CD4-positive, alpha-beta memory T cell (primary cell): ENCODE results near the gene LLPH. TPM values are rescaled to one million over a fixed set of nuclear protein-coding genes. Genes with fewer than 3 reads are reported as not detected.
A peak's percentile ranks its signal among the peaks of the same experiment; 100 is the strongest.

ENCODE experiments used
- CTCF ChIA-PET: fragments of 350-600 bp; sonication (Branson Sonifier 250); formaldehyde crosslinking; loops from one replicate; lab custom pipeline; 2021; ENCODE audit warnings: inconsistent platforms; ENCODE audit not compliant: partially characterized antibody; lab: Charles Lee
- POLR2A ChIA-PET: fragments of 350-600 bp; sonication (Branson Sonifier 250); formaldehyde crosslinking; loops from one replicate; lab custom pipeline; 2021; ENCODE audit not compliant: partially characterized antibody; lab: Charles Lee
- DNase-seq, 5 donors: peaks; one replicate each; pipeline versions ENCODE4 v3.0.0 to v3.0.0-alpha.2; 2020 to 2022; ENCODE audit warnings: mixed read lengths in 1 of 5
- H3K27ac ChIP-seq: one replicate; pipeline ENCODE4 v1.7.0; 2013; ENCODE audit warnings: low read depth, low read length
- H3K27me3 ChIP-seq: 2 replicates; pipeline ENCODE4 v1.7.0; 2013; ENCODE audit warnings: mild to moderate bottlenecking, low read length, moderate library complexity; ENCODE audit not compliant: insufficient read depth
- H3K36me3 ChIP-seq: 2 replicates; pipeline ENCODE4 v1.7.0; 2013; ENCODE audit warnings: mild to moderate bottlenecking, low read length, moderate library complexity; ENCODE audit not compliant: insufficient read depth
- H3K4me1 ChIP-seq: 2 replicates; pipeline ENCODE4 v1.7.0; 2013; ENCODE audit warnings: mild to moderate bottlenecking, low read length, moderate library complexity; ENCODE audit not compliant: insufficient read depth
- H3K4me3 ChIP-seq, 2 donors: one replicate each; pipeline ENCODE4 v1.7.0; 2013; ENCODE audit warnings: low read length in 2 of 2, mild to moderate bottlenecking in 1 of 2
- H3K9me3 ChIP-seq, 2 donors: one replicate each; pipeline ENCODE4 v1.7.0; 2013; ENCODE audit warnings: low read length in 2 of 2, control low read depth in 1 of 2; ENCODE audit not compliant: control insufficient read depth in 1 of 2
- H3K27ac Mint-ChIP-seq, 7 donors: one replicate each; pipeline ENCODE4 v1.8.0; 2020 to 2021; ENCODE audit warnings: mixed read lengths in 7 of 7, mild to moderate bottlenecking in 6 of 7, inconsistent platforms in 3 of 7, moderate library complexity in 3 of 7
- H3K27me3 Mint-ChIP-seq, 2 donors: one replicate each; pipeline ENCODE4 v1.8.0; 2020 to 2021; ENCODE audit warnings: mixed read lengths in 2 of 2
- H3K36me3 Mint-ChIP-seq, 2 donors: one replicate each; pipeline ENCODE4 v1.8.0; 2020 to 2021; ENCODE audit warnings: mixed read lengths in 2 of 2, inconsistent platforms in 1 of 2, mild to moderate bottlenecking in 1 of 2
- H3K4me1 Mint-ChIP-seq, 4 donors: one replicate each; pipeline ENCODE4 v1.8.0; 2020 to 2021; ENCODE audit warnings: mixed read lengths in 4 of 4, mild to moderate bottlenecking in 1 of 4
- H3K4me3 Mint-ChIP-seq, 8 donors: one replicate each; pipeline ENCODE4 v1.8.0; 2020 to 2021; ENCODE audit warnings: mixed read lengths in 8 of 8, mild to moderate bottlenecking in 7 of 8, moderate library complexity in 6 of 8, inconsistent platforms in 3 of 8
- H3K9me3 Mint-ChIP-seq, 8 donors: one replicate each; pipeline ENCODE4 v1.8.0; 2020 to 2021; ENCODE audit warnings: mixed read lengths in 8 of 8, mild to moderate bottlenecking in 5 of 8, inconsistent platforms in 3 of 8, moderate library complexity in 1 of 8
- intact Hi-C: fragments of 100-400 bp; cut with micrococcal nuclease; formaldehyde crosslinking; loops from one replicate; pipeline ENCODE4 v1.15.1; 2023
- polyA plus RNA-seq, 2 donors: library from polyadenylated mRNA; unstranded; fragments of 300-500 nt; fragmentation: Illumina TruSeq; gene quantifications; one replicate each; pipeline ENCODE4 v1.2.3, GENCODE V29; 2021
- total RNA-seq, 2 experiments: library from RNA; stranded (reverse); gene quantifications; one replicate each; pipeline ENCODE4 v1.2.3, GENCODE V29; 2021

Gene LLPH
- total and polyA plus RNA-seq, 4 experiments from 2014 or later = 25.8 to 35.9 (median 30.2) TPM

DNA sequence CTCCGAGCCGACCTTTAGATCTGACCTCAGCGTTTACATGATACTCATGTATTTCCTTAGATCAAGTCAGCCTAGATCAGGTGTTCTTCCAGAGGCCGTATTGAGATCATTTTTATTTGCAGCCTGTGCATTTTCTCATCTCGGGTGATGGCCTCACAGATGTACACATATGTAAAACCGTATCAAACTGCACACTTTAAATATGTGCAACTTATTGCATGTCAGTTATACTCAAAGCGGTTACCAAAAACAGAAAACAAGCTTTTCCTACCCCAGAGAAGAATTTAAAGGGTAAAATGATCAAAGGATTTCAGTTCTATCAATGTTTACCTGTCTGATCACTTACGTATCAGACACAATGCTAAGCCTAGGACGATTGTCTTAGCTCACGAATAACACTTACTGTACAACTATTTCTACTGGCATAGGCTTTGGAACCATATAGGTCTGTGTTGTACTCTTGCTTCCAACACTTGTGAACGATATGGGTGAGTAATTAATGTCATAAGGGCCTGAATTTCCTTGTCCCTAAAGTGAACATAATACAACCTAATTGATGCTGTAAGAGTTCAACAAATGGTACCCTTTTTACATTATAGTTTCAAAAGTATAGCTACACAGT is 628 bp upstream of the LLPH start:
- peaks cover 27 to 47% of the 10 kb centered on the region in 2 donors for H3K36me3 Mint-ChIP-seq
- H3K27me3 Mint-ChIP-seq = no peaks in the 10 kb centered on the region
- peak in 1 of 5 donors; percentile 10 for DNase-seq
- H3K27ac Mint-ChIP-seq = peak overlapping the region; percentile 93 to 99 (median 98)
- intact Hi-C loops = loop anchor here (2.0 to 10.0 kb wide), 3 partner anchors 156 to 1138 kb away; partner anchors contain the start of gene CAND1
- Histone ChIP-seq H3K36me3 (peaks cover 17% of the 10 kb centered on the region), H3K9me3 (no peaks in the 10 kb centered on the region), H3K4me1 (peaks cover 37% of the 10 kb centered on the region), H3K27ac (peak overlapping the region; percentile 83), H3K27me3 (no peaks in the 10 kb centered on the region), H3K4me3 (peak overlapping the region; percentile 72 to 86)
- H3K4me3 Mint-ChIP-seq = peak overlapping the region; percentile 92 to 99 (median 96)
- peaks cover 36 to 58% (median 42%) of the 10 kb centered on the region in 4 donors for H3K4me1 Mint-ChIP-seq
- ChIA-PET POLR2A (interaction anchor here (0.8 to 4.2 kb wide), 10 partner anchors 9 to 962 kb away, joined by 3 to 115 read pairs (median 8); partner anchors contain the start of genes HELB, LEMD3 and TMBIM4), CTCF (interaction anchor here (1.3 to 2.2 kb wide), 2 partner anchors 23 to 38 kb away, joined by 4 to 15 read pairs; partner anchors contain the start of gene TMBIM4)
- H3K9me3 Mint-ChIP-seq = no peaks in the 10 kb centered on the region

DNA sequence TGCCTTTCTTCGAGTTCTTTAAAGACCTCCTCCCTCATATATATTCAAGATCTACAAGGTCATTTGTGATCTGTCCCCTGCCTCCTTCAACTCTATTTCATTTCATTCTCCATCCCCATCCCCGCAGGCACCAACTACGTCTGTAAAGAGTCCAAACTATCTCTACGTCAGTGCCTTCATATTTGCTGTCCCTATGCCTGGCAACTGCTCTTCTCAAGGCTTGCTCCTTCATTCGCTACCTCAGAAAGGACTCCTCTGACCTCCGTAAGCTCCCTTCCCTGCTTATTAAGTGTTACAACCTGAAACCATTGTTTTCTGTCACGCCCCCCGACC is 650 bp downstream of the LLPH start:
- Mint-ChIP-seq H3K4me1 (peaks cover 41 to 67% (median 50%) of the 10 kb centered on the region in 4 donors), H3K36me3 (peaks cover 38 to 54% of the 10 kb centered on the region in 2 donors), H3K27me3 (no peaks in the 10 kb centered on the region), H3K4me3 (peak overlapping the region; percentile 92 to 99 (median 96)), H3K27ac (peak overlapping the region; percentile 93 to 99 (median 98)), H3K9me3 (no peaks in the 10 kb centered on the region)
- intact Hi-C loops = loop anchor here (1.0 to 10.0 kb wide), 4 partner anchors 39 to 1139 kb away; partner anchors contain the start of genes CAND1 and TMBIM4
- DNase-seq = peak in 1 of 5 donors; percentile 4
- Histone ChIP-seq H3K4me1 (peaks cover 37% of the 10 kb centered on the region), H3K4me3 (peak overlapping the region; percentile 72 to 86), H3K27me3 (no peaks in the 10 kb centered on the region), H3K9me3 (no peaks in the 10 kb centered on the region), H3K36me3 (peaks cover 26% of the 10 kb centered on the region), H3K27ac (peak overlapping the region; percentile 83)
- CTCF ChIA-PET = interaction anchor here (1.3 to 2.2 kb wide), 2 partner anchors 22 to 39 kb away, joined by 4 to 15 read pairs; partner anchors contain the start of gene TMBIM4
- POLR2A ChIA-PET = interaction anchor here (1.0 to 4.2 kb wide), 4 partner anchors 10 to 1460 kb away, joined by 3 to 115 read pairs (median 12); partner anchors contain the start of gene TMBIM4

DNA sequence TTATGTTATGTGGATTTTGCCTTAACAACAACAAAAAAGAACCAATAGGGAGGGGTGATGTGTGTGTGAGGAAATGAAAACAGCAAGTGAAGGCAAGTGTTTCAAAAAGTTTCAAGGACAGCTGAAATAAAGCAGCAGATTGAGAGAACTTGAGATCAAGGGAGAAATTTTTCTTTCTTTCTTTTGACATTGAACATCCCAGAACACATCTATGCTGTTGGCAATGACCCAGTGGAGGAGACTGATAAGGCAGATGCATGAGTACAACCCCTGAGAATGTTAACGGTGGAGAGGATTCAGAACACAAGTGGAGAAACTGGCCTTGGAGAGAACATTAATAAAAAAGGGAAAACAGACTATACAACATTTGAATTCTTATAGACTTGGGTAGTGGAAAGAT is 2.9 kb downstream of the LLPH start:
- H3K27ac ChIP-seq = no peak overlapping the region
- intact Hi-C loops = no loop called here
- H3K27ac Mint-ChIP-seq = peak overlapping the region in 1 of 7 donors; percentile 4

DNA sequence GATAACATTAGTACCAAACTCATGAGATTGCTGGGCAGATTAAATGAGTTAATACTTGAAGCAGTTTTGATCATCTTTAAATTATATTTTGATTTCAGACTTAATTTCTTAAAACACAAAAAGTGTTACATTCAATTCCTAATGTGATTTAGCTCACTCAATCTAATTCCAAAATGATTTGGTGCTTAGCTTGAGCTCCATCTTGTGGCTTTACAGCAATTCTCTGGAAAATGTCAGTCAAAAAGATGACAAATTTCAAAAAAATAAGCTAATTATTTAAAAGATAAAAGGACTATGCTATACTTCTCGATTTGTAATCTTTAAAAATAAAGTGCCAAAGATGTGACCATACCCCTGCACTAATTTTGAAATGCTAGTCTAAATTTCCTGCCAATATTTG is 10.1 kb downstream of the LLPH start:
- no peak overlapping the region for H3K27ac ChIP-seq
- no peak overlapping the region for H3K4me3 ChIP-seq
- no peak for DNase-seq
- H3K36me3 ChIP-seq = peaks cover 27% of the 10 kb centered on the region
- no peaks in the 10 kb centered on the region for H3K27me3 ChIP-seq
- peaks cover 47 to 53% of the 10 kb centered on the region in 2 donors for H3K36me3 Mint-ChIP-seq
- no peaks in the 10 kb centered on the region for H3K9me3 Mint-ChIP-seq
- intact Hi-C loops = no loop called here
- H3K4me3 Mint-ChIP-seq = no peak overlapping the region
- ChIA-PET POLR2A (interaction anchor here (1.0 to 1.6 kb wide), 2 partner anchors 11 to 48 kb away, joined by 3 to 5 read pairs; no protein-coding TSS in a partner anchor), CTCF (interaction anchor here (3.0 kb wide), 1 partner anchor 12 kb away, joined by 7 read pairs; no protein-coding TSS in a partner anchor)
- no peaks in the 10 kb centered on the region for H3K9me3 ChIP-seq
- H3K27ac Mint-ChIP-seq = peak overlapping the region in 2 of 7 donors; percentile 17 to 23
- peaks cover 9% of the 10 kb centered on the region for H3K4me1 ChIP-seq
- H3K4me1 Mint-ChIP-seq = peaks cover 12 to 25% (median 16%) of the 10 kb centered on the region in 4 donors
- H3K27me3 Mint-ChIP-seq = no peaks in the 10 kb centered on the region

More for the DNA sequence above, 2.9 kb downstream of the LLPH start:
- H3K4me3 ChIP-seq = no peak overlapping the region
- Mint-ChIP-seq H3K36me3 (peaks cover 56 to 75% of the 10 kb centered on the region in 2 donors), H3K9me3 (no peaks in the 10 kb centered on the region), H3K4me1 (peaks cover 42 to 69% (median 54%) of the 10 kb centered on the region in 4 donors), H3K4me3 (peak overlapping the region in 5 of 8 donors; percentile 13 to 56 (median 18)), H3K27me3 (no peaks in the 10 kb centered on the region)
- no peak for DNase-seq
- H3K9me3 ChIP-seq = no peaks in the 10 kb centered on the region
- ChIA-PET POLR2A (no interaction called here), CTCF (no interaction called here)
- peaks cover 43% of the 10 kb centered on the region for H3K36me3 ChIP-seq
- no peaks in the 10 kb centered on the region for H3K27me3 ChIP-seq
- peaks cover 37% of the 10 kb centered on the region for H3K4me1 ChIP-seq

DNA sequence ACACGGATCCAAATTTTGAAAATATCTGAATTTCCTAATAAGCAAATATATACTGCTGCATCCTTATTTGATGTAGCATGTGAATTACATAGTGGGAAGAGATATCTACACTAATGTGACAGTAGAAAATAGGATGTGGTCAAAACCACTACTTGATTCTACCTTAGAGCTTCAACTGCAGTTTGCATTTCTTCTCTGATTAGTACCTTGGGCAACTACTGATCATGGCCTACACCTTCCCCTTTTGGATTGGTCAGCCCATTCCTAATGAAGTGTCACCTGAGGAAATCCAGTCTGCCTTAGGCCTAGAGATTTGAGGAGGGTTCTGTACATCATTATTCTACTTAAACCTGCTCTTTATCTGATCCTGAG is 10.7 kb downstream of the LLPH start:
- no peak overlapping the region for H3K27ac ChIP-seq
- Mint-ChIP-seq H3K27ac (peak overlapping the region in 1 of 7 donors; percentile 23), H3K36me3 (peaks cover 41 to 47% of the 10 kb centered on the region in 2 donors), H3K4me3 (no peak overlapping the region), H3K9me3 (no peaks in the 10 kb centered on the region), H3K27me3 (no peaks in the 10 kb centered on the region), H3K4me1 (peaks cover 10 to 19% (median 11%) of the 10 kb centered on the region in 4 donors)
- intact Hi-C loops = no loop called here
- H3K9me3 ChIP-seq = no peaks in the 10 kb centered on the region
- peaks cover 9% of the 10 kb centered on the region for H3K4me1 ChIP-seq
- no peak overlapping the region for H3K4me3 ChIP-seq
- H3K27me3 ChIP-seq = no peaks in the 10 kb centered on the region
- CTCF ChIA-PET = no interaction called here
- peaks cover 21% of the 10 kb centered on the region for H3K36me3 ChIP-seq
- POLR2A ChIA-PET = interaction anchor here (1.6 kb wide), 1 partner anchor 49 kb away, joined by 5 read pairs; no protein-coding TSS in a partner anchor
- DNase-seq = no peak

DNA sequence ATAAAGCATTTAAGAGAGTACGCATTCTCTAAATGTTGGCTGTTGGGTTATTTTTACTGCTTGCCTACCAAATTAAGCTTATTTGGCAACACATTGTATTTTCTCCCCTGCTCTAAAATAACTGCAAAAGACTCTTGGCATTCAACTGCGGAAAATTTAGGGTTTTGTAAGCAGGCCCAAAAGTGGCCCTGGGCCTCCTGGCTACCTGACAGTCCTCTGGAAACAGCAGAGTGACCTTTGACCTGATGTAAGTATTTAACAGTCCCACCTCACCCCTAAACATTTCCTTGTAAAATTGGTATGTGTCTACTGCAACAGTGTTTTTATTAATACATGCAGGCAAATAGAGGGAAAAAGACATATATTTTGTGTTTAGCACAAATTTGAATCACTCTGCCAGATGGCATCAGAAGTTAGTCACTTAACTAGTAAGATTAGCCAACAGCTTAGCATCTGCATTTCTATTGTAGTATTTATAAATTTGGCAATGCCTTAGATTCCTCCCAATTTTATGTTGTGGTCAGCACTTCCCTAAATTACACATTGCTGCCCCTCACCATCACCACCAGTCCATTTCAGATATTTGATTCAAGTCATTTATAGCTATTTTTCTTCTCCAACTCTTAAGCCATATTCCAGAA is 11.2 kb downstream of the LLPH start:
- Histone ChIP-seq H3K4me3 (no peak overlapping the region), H3K27me3 (no peaks in the 10 kb centered on the region), H3K27ac (no peak overlapping the region), H3K4me1 (peaks cover 9% of the 10 kb centered on the region), H3K9me3 (no peaks in the 10 kb centered on the region), H3K36me3 (peaks cover 16% of the 10 kb centered on the region)
- Mint-ChIP-seq H3K27ac (no peak overlapping the region), H3K4me1 (peaks cover 9 to 13% (median 10%) of the 10 kb centered on the region in 4 donors), H3K36me3 (peaks cover 36 to 42% of the 10 kb centered on the region in 2 donors), H3K9me3 (no peaks in the 10 kb centered on the region), H3K27me3 (no peaks in the 10 kb centered on the region), H3K4me3 (no peak overlapping the region)
- intact Hi-C loops = no loop called here
- POLR2A ChIA-PET = interaction anchor here (1.6 kb wide), 1 partner anchor 49 kb away, joined by 5 read pairs; no protein-coding TSS in a partner anchor
- CTCF ChIA-PET = no interaction called here
- no peak for DNase-seq
